ENCODE data around the gene CRYGS.
"Not testable (repeated sequence)": the region's sequence is repeated elsewhere in the genome, so short reads cannot be mapped to it uniquely, and the experiment has no call there.

DNA sequence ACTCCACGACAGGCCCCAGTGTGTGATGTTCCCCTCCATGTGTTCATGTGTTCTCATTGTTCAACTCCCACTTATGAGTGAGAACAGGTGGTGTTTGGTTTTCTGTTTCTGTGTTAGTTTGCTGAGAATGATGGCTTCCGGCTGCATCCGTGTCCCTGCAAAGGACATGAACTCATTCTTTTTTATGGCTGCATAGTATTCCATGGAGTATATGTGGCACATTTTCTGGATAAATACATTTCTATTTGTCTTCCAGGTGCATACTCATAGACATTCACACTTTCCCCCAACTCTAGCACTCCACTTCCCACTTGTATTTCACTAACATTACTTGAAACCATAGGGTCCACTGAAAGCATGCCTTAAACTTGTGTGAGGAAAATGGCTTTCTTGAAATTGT lies 12.5 kb downstream of the CRYGS start:
- TF ChIP-seq EZH2 (IDR thresholded peaks at IDR 0.05; ENCODE audit: borderline replicate concordance, insufficient read depth, low read depth, low read length, poor library complexity, severe bottlenecking): not testable (repeated sequence)
- TF ChIP-seq, protein P1, sequence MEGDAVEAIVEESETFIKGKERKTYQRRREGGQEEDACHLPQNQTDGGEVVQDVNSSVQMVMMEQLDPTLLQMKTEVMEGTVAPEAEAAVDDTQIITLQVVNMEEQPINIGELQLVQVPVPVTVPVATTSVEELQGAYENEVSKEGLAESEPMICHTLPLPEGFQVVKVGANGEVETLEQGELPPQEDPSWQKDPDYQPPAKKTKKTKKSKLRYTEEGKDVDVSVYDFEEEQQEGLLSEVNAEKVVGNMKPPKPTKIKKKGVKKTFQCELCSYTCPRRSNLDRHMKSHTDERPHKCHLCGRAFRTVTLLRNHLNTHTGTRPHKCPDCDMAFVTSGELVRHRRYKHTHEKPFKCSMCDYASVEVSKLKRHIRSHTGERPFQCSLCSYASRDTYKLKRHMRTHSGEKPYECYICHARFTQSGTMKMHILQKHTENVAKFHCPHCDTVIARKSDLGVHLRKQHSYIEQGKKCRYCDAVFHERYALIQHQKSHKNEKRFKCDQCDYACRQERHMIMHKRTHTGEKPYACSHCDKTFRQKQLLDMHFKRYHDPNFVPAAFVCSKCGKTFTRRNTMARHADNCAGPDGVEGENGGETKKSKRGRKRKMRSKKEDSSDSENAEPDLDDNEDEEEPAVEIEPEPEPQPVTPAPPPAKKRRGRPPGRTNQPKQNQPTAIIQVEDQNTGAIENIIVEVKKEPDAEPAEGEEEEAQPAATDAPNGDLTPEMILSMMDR (IDR thresholded peaks at IDR 0.05): not testable (repeated sequence)
